KMS-11 (cell line): Measurements from ENCODE around the gene TXLNG.

Experiments
- H2AFZ ChIP-seq: fragments of 200-600 bp; sonication (generic); 2 replicates; pipeline ENCODE4 v1.6.1; 2016; ENCODE audit warnings: antibody characterized with exemption, mixed run types, low read depth
- H3K27ac ChIP-seq: fragments of 200-600 bp; sonication (generic); 2 replicates; pipeline ENCODE4 v1.6.1; 2016; ENCODE audit warnings: mild to moderate bottlenecking, mixed run types
- H3K27me3 ChIP-seq: fragments of 200-600 bp; sonication (generic); 2 replicates; pipeline ENCODE4 v1.6.1; 2017; ENCODE audit warnings: mild to moderate bottlenecking, low read depth, mixed run types, moderate library complexity; ENCODE audit not compliant: insufficient read depth
- H3K36me3 ChIP-seq: fragments of 200-600 bp; sonication (generic); 2 replicates; pipeline ENCODE4 v1.6.1; 2017; ENCODE audit warnings: mild to moderate bottlenecking, mixed run types; ENCODE audit not compliant: insufficient read depth
- H3K4me1 ChIP-seq: fragments of 200-600 bp; sonication (generic); 2 replicates; pipeline ENCODE4 v1.6.1; 2016; ENCODE audit warnings: mild to moderate bottlenecking, low read depth, mixed run types; ENCODE audit not compliant: poor library complexity, severe bottlenecking
- H3K4me2 ChIP-seq: fragments of 200-600 bp; sonication (generic); 2 replicates; pipeline ENCODE4 v1.7.0; 2016; ENCODE audit warnings: mild to moderate bottlenecking, mixed run types
- H3K4me3 ChIP-seq: fragments of 200-600 bp; sonication (generic); IDR thresholded peaks from 2 replicates; pipeline ENCODE4 v1.6.1; 2017; ENCODE audit warnings: low read depth, low read length, mixed read lengths; ENCODE audit not compliant: insufficient read depth
- H3K79me2 ChIP-seq: fragments of 200-600 bp; sonication (generic); 2 replicates; pipeline ENCODE4 v1.6.1; 2016; ENCODE audit warnings: low read depth, mixed run types; ENCODE audit not compliant: insufficient read depth
- H3K9ac ChIP-seq: fragments of 200-600 bp; sonication (generic); 2 replicates; pipeline ENCODE4 v1.6.1; 2016; ENCODE audit warnings: mild to moderate bottlenecking, mixed run types
- H4K20me1 ChIP-seq: fragments of 200-600 bp; sonication (generic); 2 replicates; pipeline ENCODE4 v1.6.1; 2016; ENCODE audit warnings: mild to moderate bottlenecking, mixed run types; ENCODE audit not compliant: insufficient read depth
- CTCF ChIP-seq: fragments of 200-600 bp; sonication (generic); conservative IDR thresholded peaks from 2 replicates; pipeline ENCODE4 v1.6.1; 2017; ENCODE audit warnings: low read depth, mild to moderate bottlenecking, antibody characterized with exemption, low read length, moderate library complexity, mixed read lengths

The TXLNG gene

DNA sequence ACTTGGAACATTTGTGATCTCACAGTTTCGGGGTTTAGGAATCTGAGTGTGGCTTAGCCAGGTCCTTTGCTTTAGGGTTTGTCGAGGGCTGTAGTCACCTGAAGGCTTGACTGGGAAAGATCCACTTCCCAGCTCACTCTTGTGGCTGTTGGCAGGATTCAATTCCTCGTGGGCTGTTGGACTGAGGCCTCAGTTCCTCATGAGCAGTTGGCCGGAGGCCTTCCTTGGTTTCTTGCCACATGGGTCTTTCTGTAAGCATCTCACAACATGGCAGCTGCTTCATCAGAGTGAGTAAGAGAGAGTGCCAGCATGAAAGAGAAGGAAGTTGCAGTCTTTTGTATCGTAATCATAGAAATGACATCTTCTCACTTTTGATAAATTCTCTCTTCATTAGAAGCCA is 11.1 kb downstream of the TXLNG start:
- Histone ChIP-seq H3K36me3 (0 out of 2 replicates have a peak, but pooled peaks cover 2% of the 10 kb centered on the region), H3K4me2 (no peak overlapping the region), H3K79me2 (peaks cover 53% of the 10 kb centered on the region; the same call in 1 of the 2 replicates), H3K4me3 (no peak overlapping the region), H3K27ac (no peak overlapping the region), H3K4me1 (no peaks in the 10 kb centered on the region), H2AFZ (no peak overlapping the region), H4K20me1 (no peaks in the 10 kb centered on the region), H3K27me3 (no peaks in the 10 kb centered on the region), H3K9ac (no peak overlapping the region)
- no peak for TF ChIP-seq CTCF

DNA sequence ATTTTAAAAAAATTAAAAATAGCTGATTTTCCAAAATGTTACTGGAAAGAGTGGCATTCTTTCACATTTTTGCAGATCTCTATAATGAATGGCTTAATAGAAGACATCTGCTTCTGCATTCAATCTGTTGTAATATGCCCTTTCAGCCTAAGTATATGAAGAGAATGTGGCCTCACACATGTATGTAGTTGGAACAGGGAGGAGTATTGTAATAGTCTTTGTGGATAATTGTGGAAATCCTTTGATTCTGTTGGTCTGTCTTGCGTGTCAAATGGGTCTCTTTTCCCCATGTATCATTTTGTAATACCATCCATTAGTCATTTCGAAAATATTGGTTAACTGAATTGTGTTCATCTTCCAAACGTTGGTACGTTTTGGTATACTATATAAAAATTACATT is 11.6 kb downstream of the TXLNG start:
- H3K9ac ChIP-seq, result no peak overlapping the region
- H4K20me1 ChIP-seq, result no peaks in the 10 kb centered on the region
- H3K79me2 ChIP-seq, result peaks cover 56% of the 10 kb centered on the region; the same call in 1 of the 2 replicates
- H3K36me3 ChIP-seq, result 0 out of 2 replicates have a peak, but pooled peaks cover 2% of the 10 kb centered on the region
- H2AFZ ChIP-seq, result no peak overlapping the region
- H3K27me3 ChIP-seq, result no peaks in the 10 kb centered on the region
- H3K4me2 ChIP-seq, result no peak overlapping the region
- no peaks in the 10 kb centered on the region for H3K4me1 ChIP-seq
- no peak for TF ChIP-seq CTCF
- no peak overlapping the region for H3K4me3 ChIP-seq
- no peak overlapping the region for H3K27ac ChIP-seq

DNA sequence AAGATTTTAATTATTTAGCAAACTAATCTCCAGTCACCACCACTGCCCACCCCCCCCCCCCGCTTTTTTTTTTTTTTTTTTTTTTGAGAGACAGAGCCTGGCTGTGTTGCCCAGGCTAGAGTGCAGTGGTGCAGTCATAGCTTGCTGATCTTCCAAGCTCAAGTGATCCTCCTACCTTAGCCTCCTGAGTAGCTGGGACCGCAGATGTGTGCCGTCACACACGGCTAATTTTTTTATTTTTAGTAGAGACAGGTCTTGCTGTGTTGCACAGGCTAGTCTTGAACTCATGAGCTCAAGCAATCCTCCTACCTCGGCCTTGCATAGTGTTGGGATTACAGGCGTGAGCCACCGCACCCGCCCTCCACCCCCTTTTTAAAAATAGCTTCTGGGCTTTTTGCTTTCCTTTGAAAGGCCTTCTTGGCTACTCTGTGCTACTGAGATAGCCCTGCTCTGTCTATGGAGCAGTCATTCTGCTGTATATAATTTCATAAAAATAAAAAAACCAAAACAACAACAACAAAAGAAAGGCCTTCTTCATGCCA is 18.7 kb downstream of the TXLNG start:
- Histone ChIP-seq H3K27ac (no peak overlapping the region), H3K9ac (no peak overlapping the region), H3K27me3 (no peaks in the 10 kb centered on the region), H3K4me1 (peaks cover 17% of the 10 kb centered on the region), H3K4me2 (no peak overlapping the region), H3K4me3 (no peak overlapping the region), H3K79me2 (peaks cover 76% of the 10 kb centered on the region), H4K20me1 (peaks cover 7% of the 10 kb centered on the region; the same call in 1 of the 2 replicates), H2AFZ (no peak overlapping the region), H3K36me3 (no peaks in the 10 kb centered on the region)
- TF ChIP-seq CTCF, result no peak

DNA sequence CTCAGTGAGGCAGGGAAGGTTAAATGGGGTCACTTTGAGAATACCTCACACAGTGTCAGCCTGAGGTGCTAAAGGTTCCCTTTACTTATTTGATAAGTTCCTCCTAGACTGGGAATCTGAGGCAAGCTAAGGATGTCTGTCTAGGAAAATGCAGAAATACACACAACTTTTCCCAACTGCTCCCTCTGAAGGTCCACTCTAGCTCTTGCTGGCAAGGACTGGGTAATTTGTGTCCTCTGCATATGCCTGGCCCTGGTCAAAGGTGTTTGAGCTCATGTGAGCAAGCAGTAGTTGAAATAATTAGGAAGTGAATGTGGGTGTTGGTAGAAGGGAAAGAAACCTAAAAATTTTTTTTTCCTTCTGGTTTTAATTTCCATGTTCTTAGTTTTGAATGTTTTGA is 21.3 kb downstream of the TXLNG start:
- no peaks in the 10 kb centered on the region for H3K27me3 ChIP-seq
- H3K4me1 ChIP-seq, result peaks cover 17% of the 10 kb centered on the region
- H3K36me3 ChIP-seq, result no peaks in the 10 kb centered on the region
- H3K27ac ChIP-seq, result no peak overlapping the region; the same call in 1 of the 2 replicates
- no peak overlapping the region for H3K4me3 ChIP-seq
- peaks cover 7% of the 10 kb centered on the region; the same call in 1 of the 2 replicates for H4K20me1 ChIP-seq
- H2AFZ ChIP-seq, result no peak overlapping the region
- no peak for TF ChIP-seq CTCF
- H3K9ac ChIP-seq, result no peak overlapping the region
- peaks cover 86% of the 10 kb centered on the region for H3K79me2 ChIP-seq
- peak overlapping the region; percentile 42 for H3K4me2 ChIP-seq
